HL-60 (cell line): ENCODE measurements around the gene SGCG.

Source experiments
- DNase-seq, 2 experiments: peaks; one replicate each; pipeline ENCODE4 v3.0.0-alpha.2; 2010 to 2020; ENCODE audit warnings: low read depth in 1 of 2, low spot score in 1 of 2
- H3K27ac ChIP-seq: fragments of 250-450 bp; sonication (Bioruptor Pico); replicated peaks from 2 replicates; pipeline ENCODE4 v1.5.1; 2020; ENCODE audit warnings: mild to moderate bottlenecking, moderate library complexity
- H3K27me3 ChIP-seq: fragments of 250-450 bp; sonication (Bioruptor Pico); 2 replicates; pipeline ENCODE4 v1.5.1; 2021; ENCODE audit warnings: mild to moderate bottlenecking, moderate library complexity; ENCODE audit not compliant: insufficient read depth, poor library complexity, severe bottlenecking
- H3K4me3 ChIP-seq: replicated peaks from 2 replicates; pipeline ENCODE4 v1.5.1; 2011; ENCODE audit warnings: mild to moderate bottlenecking, control low read depth, low read length; ENCODE audit not compliant: insufficient read depth
- GABPA ChIP-seq: IDR thresholded peaks from 2 replicates; pipeline ENCODE4 v1.6.1; 2012; ENCODE audit warnings: low read depth
- POLR2AphosphoS5 ChIP-seq: IDR thresholded peaks from 2 replicates; pipeline ENCODE4 v1.6.1; 2012; ENCODE audit warnings: low read depth
- SPI1 ChIP-seq: IDR thresholded peaks from 2 replicates; pipeline ENCODE4 v1.6.1; 2012; ENCODE audit warnings: low read depth, mild to moderate bottlenecking, borderline replicate concordance
- TF ChIP-seq, protein P1 (sequence below): IDR thresholded peaks from 2 replicates; pipeline ENCODE4 v1.6.1; 2012; ENCODE audit warnings: low read depth; ENCODE audit not compliant: insufficient replicate concordance
- TF ChIP-seq, protein P2 (sequence below): IDR thresholded peaks from one replicate; pipeline ENCODE4 v1.5.1; 2011; ENCODE audit warnings: low read length, control low read depth, inconsistent platforms; ENCODE audit not compliant: insufficient read depth

The SGCG gene

DNA sequence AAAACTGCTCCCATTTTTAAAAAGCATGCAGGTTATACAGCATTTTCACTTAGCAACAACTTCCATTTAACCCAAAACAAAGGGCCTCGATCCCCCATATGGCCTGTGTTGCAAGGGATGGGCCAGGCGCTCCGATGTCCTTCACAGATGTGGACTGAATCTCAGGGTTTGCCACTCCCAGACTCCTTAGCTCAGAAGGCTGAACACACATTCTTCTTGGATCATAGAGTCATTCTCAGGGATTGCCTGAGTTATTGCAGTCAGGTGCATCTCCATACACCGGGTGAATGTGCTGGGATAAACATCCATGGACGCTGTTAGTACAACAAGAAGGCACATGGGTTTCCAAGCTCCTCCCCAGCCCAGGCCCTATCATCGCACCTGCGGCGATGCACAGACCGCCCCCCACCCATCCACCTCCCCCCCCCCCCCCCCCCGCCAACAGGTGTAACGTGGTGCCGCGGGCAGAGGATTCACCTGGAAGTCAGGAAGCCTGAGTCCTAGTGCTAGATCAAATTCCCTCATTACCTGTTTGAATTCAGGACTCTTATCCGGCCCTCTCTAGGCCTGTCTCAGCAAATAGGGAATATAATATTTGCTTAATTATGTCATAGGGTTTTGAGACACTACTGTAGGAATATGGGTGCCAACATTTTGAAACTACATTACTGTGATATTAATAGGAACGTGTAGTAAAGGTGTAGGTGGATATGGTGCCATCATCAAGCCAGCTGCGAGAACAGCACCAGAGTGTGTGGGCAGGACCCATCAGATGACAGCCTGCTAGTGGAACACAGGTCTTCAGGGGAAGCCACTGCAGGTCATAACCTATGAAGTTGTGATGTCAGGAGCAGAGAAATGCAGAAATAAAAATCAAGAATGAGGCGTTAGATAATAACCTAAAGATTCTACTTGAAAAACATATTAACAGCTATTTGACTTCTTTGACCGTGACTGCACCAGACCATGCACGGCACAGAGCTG is 141.9 kb downstream of the SGCG start:
- TF ChIP-seq POLR2AphosphoS5 (no peak), GABPA (no peak), SPI1 (no peak)
- TF ChIP-seq, protein P1, sequence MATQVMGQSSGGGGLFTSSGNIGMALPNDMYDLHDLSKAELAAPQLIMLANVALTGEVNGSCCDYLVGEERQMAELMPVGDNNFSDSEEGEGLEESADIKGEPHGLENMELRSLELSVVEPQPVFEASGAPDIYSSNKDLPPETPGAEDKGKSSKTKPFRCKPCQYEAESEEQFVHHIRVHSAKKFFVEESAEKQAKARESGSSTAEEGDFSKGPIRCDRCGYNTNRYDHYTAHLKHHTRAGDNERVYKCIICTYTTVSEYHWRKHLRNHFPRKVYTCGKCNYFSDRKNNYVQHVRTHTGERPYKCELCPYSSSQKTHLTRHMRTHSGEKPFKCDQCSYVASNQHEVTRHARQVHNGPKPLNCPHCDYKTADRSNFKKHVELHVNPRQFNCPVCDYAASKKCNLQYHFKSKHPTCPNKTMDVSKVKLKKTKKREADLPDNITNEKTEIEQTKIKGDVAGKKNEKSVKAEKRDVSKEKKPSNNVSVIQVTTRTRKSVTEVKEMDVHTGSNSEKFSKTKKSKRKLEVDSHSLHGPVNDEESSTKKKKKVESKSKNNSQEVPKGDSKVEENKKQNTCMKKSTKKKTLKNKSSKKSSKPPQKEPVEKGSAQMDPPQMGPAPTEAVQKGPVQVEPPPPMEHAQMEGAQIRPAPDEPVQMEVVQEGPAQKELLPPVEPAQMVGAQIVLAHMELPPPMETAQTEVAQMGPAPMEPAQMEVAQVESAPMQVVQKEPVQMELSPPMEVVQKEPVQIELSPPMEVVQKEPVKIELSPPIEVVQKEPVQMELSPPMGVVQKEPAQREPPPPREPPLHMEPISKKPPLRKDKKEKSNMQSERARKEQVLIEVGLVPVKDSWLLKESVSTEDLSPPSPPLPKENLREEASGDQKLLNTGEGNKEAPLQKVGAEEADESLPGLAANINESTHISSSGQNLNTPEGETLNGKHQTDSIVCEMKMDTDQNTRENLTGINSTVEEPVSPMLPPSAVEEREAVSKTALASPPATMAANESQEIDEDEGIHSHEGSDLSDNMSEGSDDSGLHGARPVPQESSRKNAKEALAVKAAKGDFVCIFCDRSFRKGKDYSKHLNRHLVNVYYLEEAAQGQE = no peak
- TF ChIP-seq, protein P2, sequence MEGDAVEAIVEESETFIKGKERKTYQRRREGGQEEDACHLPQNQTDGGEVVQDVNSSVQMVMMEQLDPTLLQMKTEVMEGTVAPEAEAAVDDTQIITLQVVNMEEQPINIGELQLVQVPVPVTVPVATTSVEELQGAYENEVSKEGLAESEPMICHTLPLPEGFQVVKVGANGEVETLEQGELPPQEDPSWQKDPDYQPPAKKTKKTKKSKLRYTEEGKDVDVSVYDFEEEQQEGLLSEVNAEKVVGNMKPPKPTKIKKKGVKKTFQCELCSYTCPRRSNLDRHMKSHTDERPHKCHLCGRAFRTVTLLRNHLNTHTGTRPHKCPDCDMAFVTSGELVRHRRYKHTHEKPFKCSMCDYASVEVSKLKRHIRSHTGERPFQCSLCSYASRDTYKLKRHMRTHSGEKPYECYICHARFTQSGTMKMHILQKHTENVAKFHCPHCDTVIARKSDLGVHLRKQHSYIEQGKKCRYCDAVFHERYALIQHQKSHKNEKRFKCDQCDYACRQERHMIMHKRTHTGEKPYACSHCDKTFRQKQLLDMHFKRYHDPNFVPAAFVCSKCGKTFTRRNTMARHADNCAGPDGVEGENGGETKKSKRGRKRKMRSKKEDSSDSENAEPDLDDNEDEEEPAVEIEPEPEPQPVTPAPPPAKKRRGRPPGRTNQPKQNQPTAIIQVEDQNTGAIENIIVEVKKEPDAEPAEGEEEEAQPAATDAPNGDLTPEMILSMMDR = no peak
- H3K27me3 ChIP-seq = no peaks in the 10 kb centered on the region
- H3K4me3 ChIP-seq = no peak overlapping the region
- no peak for DNase-seq
- no peak overlapping the region for H3K27ac ChIP-seq

DNA sequence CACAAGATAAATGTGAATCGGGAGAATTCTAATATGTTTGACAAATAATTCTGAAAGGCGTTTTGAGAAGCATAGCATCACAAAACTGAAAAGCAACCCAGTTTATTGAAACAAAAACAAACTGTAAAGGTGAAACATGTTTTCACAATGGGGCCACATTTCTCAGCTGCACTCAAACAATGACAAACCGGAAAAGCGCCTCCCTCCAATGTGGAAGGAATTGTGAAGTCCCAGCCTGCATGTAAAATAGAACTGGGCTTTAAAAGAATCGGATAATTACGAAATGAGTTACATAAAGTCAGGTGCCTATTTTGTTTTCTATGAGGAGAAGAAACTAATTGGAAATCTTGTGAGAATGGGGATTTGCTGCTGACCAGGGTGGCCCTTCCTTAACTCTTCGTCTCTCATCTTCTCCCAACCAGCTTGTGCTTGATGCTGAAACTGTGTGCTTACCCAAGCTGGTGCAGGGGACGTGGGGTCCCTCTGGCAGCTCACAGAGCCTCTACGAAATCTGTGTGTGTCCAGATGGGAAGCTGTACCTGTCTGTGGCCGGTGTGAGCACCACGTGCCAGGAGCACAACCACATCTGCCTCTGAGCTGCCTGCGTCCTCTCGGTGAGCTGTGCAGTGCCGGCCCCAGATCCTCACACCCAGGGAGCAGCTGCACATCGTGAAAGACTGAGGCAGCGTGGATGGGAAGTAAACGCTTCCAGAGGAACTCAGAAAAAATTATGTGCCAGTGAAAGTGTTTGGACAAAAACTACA is 143.3 kb downstream of the SGCG start:
- TF ChIP-seq GABPA (no peak), POLR2AphosphoS5 (no peak), SPI1 (no peak)
- TF ChIP-seq, protein P1 = no peak
- TF ChIP-seq, protein P2 = no peak
- DNase-seq = no peak
- H3K27ac ChIP-seq = no peak overlapping the region
- H3K27me3 ChIP-seq = no peaks in the 10 kb centered on the region
- no peak overlapping the region for H3K4me3 ChIP-seq

DNA sequence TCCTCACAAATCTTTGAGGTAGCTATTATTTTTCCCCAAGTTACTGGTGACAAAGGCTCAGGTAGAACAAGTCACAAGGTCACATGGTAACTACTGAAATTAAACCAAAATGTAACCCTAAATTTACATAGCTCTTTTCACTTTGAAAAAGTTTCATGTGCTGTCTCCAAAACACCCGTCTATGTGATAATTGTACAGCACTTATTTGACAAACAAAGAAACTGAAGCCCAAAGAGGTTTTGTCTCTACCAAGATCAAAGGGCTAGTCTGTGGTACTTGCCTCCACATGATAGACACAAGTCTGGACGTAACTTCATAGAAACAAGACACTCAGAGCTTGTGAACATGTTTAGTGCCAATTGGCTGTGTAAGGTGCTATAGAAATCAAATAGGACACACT is 144.4 kb downstream of the SGCG start:
- Histone ChIP-seq H3K4me3 (no peak overlapping the region), H3K27me3 (no peaks in the 10 kb centered on the region), H3K27ac (no peak overlapping the region)
- no peak for DNase-seq
- TF ChIP-seq POLR2AphosphoS5 (no peak), SPI1 (no peak)

DNA sequence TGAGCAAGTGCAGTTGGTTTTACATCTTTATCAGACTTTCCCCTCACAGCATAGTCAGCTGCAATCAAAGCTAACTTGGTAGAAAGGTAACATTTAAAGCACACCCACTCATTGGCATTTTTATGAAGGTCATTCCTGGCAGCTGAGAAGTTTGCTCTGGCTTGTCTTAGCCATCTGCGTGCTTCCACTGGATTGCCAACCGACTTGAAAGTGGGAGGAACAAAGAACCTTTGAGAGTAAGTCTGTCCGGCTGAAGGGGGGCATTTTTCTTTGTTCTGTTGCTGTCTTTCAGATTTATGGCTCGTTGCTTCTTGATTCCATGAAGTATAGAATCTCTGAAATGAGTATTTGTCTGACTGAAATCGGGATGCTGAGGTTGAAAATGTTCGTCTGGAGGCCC is 149.6 kb downstream of the SGCG start:
- TF ChIP-seq, protein P1 = no peak
- TF ChIP-seq POLR2AphosphoS5 (no peak), SPI1 (no peak), GABPA (no peak)
- TF ChIP-seq, protein P2 = no peak
- Histone ChIP-seq H3K4me3 (no peak overlapping the region), H3K27me3 (no peaks in the 10 kb centered on the region), H3K27ac (no peak overlapping the region)
- DNase-seq = no peak
